ENCODE data around the gene NR5A1.

Gene NR5A1

DNA sequence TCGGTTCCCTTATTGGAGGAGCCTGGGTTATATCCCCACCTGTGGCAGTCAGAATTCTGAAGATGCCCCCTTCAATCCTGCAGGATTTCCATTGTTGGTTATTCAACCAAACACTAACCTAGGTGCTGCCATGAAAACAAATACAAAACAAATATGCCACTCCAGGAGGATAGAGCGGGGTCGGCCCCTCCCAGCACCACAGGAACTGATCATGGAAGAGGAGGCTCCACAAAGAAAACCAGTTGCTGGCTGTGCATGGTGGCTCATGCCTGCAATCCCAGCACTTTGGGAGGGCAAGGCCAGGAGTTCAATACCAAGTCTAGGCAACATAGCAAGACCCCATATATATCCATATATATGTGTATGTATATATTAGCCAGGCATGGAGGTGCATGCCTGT is 70.1 kb downstream of the NR5A1 start:
- DNase-seq: no peak

DNA sequence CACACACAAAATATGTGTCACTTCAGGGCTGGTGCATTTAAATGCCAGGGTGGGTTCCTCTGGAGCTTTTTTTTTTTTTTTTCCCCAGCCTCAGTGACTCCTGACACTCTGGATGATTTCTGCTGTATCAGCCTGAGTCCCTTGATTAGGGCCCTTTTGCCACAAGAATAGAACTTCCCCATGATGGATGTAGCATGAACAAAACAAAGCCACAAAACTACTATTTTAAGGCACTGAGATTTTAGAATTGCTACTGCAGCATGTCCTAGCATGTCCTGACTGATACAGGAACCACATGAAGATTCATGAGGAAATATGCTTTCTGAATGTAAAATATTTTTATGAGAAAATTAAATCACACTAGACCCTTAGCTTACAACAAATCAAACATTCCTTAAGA is 70.9 kb downstream of the NR5A1 start:
- no peak for DNase-seq

All from SHP77 treated with DMSO at 0.1 percent for 48 hours (cell line).